H1 (cell line): ENCODE results near the gene EEPD1.

Source experiments
- CEBPB ChIP-seq: IDR thresholded peaks from 2 replicates; pipeline ENCODE4 v1.6.1; 2012; ENCODE audit warnings: low read depth, low read length
- CHD2 ChIP-seq: IDR thresholded peaks from 2 replicates; pipeline ENCODE4 v1.6.1; 2012; ENCODE audit warnings: low read length, improper control_type of control experiment
- CREB1 ChIP-seq: IDR thresholded peaks from 2 replicates; pipeline ENCODE4 v1.6.1; 2012; ENCODE audit warnings: inconsistent platforms
- EGR1 ChIP-seq: IDR thresholded peaks from 2 replicates; pipeline ENCODE4 v1.6.1; 2011; ENCODE audit warnings: low read depth, low read length, borderline replicate concordance
- EZH2 ChIP-seq: fragments of 200-600 bp; sonication (generic); IDR thresholded peaks from 2 replicates; pipeline ENCODE4 v1.7.1; 2012; ENCODE audit warnings: low read depth, mild to moderate bottlenecking, moderate library complexity, low read length, inconsistent platforms; ENCODE audit not compliant: severe bottlenecking
- GABPA ChIP-seq: IDR thresholded peaks from 2 replicates; pipeline ENCODE4 v1.6.1; 2011; ENCODE audit warnings: mild to moderate bottlenecking, low read length, moderate library complexity, borderline replicate concordance; ENCODE audit not compliant: insufficient read depth
- JUN ChIP-seq: IDR thresholded peaks from 2 replicates; pipeline ENCODE4 v1.6.1; 2011; ENCODE audit warnings: low read depth, mild to moderate bottlenecking, improper control_type of control experiment, low read length
- MAFK ChIP-seq: IDR thresholded peaks from 2 replicates; pipeline ENCODE4 v1.6.1; 2012; ENCODE audit warnings: low read depth, mild to moderate bottlenecking, improper control_type of control experiment, low read length
- NRF1 ChIP-seq: IDR thresholded peaks from 2 replicates; pipeline ENCODE4 v1.6.1; 2011; ENCODE audit warnings: mild to moderate bottlenecking, low read depth, low read length, improper control_type of control experiment
- POLR2A ChIP-seq, 2 experiments: IDR thresholded peaks; 1 replicate in 1 of 2; 2 replicates in 1 of 2; pipeline ENCODE4 v1.6.1; 2011; ENCODE audit warnings: low read depth in 2 of 2, low read length in 2 of 2, mild to moderate bottlenecking in 2 of 2; ENCODE audit errors: control extremely low read depth in 1 of 2
- SIN3A ChIP-seq, 2 experiments: IDR thresholded peaks in 1 of 2; conservative IDR thresholded peaks in 1 of 2; 2 replicates each; pipeline ENCODE4 v1.6.1; 2011 to 2012; ENCODE audit warnings: low read length in 2 of 2, improper control_type of control experiment in 1 of 2, low read depth in 1 of 2, mild to moderate bottlenecking in 1 of 2
- YY1 ChIP-seq: IDR thresholded peaks from 2 replicates; pipeline ENCODE4 v1.6.1; 2011; ENCODE audit warnings: low read depth, mild to moderate bottlenecking, low read length
- TF ChIP-seq, protein P1 (sequence below), 3 experiments: IDR thresholded peaks; 1 replicate in 2 of 3; 2 replicates in 1 of 3; pipeline versions ENCODE4 v1.5.1 to v1.6.1; 2011; ENCODE audit warnings: low read length in 3 of 3, mild to moderate bottlenecking in 3 of 3, inconsistent platforms in 2 of 3, low read depth in 1 of 3, moderate library complexity in 1 of 3; ENCODE audit not compliant: insufficient read depth in 1 of 3; ENCODE audit errors: control extremely low read depth in 1 of 3

DNA sequence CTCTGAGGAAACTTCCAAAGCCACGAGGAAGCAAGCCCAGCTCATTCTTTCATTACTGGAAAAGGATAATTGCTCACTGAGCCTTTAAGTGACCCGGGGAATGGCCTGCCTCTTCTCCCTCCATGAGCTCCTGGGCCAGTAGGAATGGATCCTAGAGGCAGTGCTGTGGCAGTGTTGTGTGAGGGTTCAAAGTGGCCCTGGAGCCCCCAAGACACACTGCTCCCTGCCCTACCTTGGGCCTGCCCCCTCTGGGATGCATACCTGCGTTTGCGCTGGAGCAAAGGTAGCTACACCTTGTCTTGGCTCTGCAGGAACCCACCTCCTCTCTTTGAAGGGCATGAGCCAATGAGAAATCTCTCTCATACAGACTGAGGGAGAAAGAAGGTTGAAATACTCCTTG is 120.8 kb downstream of the EEPD1 start:
- TF ChIP-seq GABPA (no peak), POLR2A (IDR thresholded peaks at IDR 0.05; ENCODE audit: control extremely low read depth in 1 of 2, low read depth in 2 of 2, low read length in 2 of 2) (no peak), EZH2 (no peak), CEBPB (no peak), SIN3A (conservative IDR thresholded peaks at IDR 0.05 in 1 of 2, IDR thresholded peaks at IDR 0.05 in 1 of 2; ENCODE audit: low read depth in 1 of 2, low read length in 2 of 2) (no peak), CHD2 (no peak), NRF1 (no peak), MAFK (no peak), YY1 (no peak), CREB1 (no peak), EGR1 (no peak), JUN (no peak)
- TF ChIP-seq, protein P1, sequence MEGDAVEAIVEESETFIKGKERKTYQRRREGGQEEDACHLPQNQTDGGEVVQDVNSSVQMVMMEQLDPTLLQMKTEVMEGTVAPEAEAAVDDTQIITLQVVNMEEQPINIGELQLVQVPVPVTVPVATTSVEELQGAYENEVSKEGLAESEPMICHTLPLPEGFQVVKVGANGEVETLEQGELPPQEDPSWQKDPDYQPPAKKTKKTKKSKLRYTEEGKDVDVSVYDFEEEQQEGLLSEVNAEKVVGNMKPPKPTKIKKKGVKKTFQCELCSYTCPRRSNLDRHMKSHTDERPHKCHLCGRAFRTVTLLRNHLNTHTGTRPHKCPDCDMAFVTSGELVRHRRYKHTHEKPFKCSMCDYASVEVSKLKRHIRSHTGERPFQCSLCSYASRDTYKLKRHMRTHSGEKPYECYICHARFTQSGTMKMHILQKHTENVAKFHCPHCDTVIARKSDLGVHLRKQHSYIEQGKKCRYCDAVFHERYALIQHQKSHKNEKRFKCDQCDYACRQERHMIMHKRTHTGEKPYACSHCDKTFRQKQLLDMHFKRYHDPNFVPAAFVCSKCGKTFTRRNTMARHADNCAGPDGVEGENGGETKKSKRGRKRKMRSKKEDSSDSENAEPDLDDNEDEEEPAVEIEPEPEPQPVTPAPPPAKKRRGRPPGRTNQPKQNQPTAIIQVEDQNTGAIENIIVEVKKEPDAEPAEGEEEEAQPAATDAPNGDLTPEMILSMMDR (IDR thresholded peaks at IDR 0.05; ENCODE audit: control extremely low read depth in 1 of 3, insufficient read depth in 1 of 3, low read depth in 1 of 3, low read length in 3 of 3) = no peak
